Astrocyte of the spinal cord (primary cell): Measurements from ENCODE around the gene METRNL.
"Not testable (repeated sequence)": the region's sequence is repeated elsewhere in the genome, so short reads cannot be mapped to it uniquely, and the experiment has no call there.

ENCODE experiments used
- DNase-seq: peaks from one replicate; pipeline ENCODE4 v3.0.0; 2011; ENCODE audit warnings: low read depth, low spot score
- H3K4me3 ChIP-seq: 2 replicates; pipeline ENCODE4 v1.5.1; 2011; ENCODE audit warnings: low read depth, mild to moderate bottlenecking, low read length, moderate library complexity
- CTCF ChIP-seq: IDR thresholded peaks from 2 replicates; pipeline ENCODE4 v1.5.1; 2012; ENCODE audit warnings: low read depth, mild to moderate bottlenecking, low read length, inconsistent platforms
- in situ Hi-C: cut with HindIII; loops from 2 replicates; pipeline ENCODE4 v1.10.0; 2017; ENCODE audit warnings: low sequenced_read_pairs

Gene METRNL

GRCh38 chr17:83053021-83053681 lies 26.3 kb upstream of the METRNL start:
- no peak overlapping the region for H3K4me3 ChIP-seq
- no peak for DNase-seq
- in situ Hi-C loops, result no loop called here
- no peak for TF ChIP-seq CTCF

- no peak overlapping the region for H3K4me3 ChIP-seq
- TF ChIP-seq CTCF, result no peak
- DNase-seq, result no peak
- in situ Hi-C loops, result no loop called here
Measured at GRCh38 chr17:83053739-83054451, 25.5 kb upstream of the METRNL start.

- no peak for TF ChIP-seq CTCF
- no peak overlapping the region for H3K4me3 ChIP-seq
- in situ Hi-C loops, result no loop called here
- DNase-seq, result no peak
Measured at GRCh38 chr17:83054518-83055125, 24.8 kb upstream of the METRNL start.

- DNase-seq, in situ Hi-C loops: not testable (repeated sequence)
Measured at GRCh38 chr17:83055176-83055575, 24.2 kb upstream of the METRNL start.

GRCh38 chr17:83055911-83056582 lies 23.4 kb upstream of the METRNL start:
- no peak for TF ChIP-seq CTCF
- in situ Hi-C loops, result no loop called here
- H3K4me3 ChIP-seq, result no peak overlapping the region
- peak; percentile 81 for DNase-seq

More at GRCh38 chr17:83055176-83055575, 24.2 kb upstream of the METRNL start:
- H3K4me3 ChIP-seq, result not testable (repeated sequence)

- in situ Hi-C loops, result no loop called here
- no peak for TF ChIP-seq CTCF
- no peak for DNase-seq
- H3K4me3 ChIP-seq, result no peak overlapping the region
Measured at GRCh38 chr17:83056583-83057396, 22.6 kb upstream of the METRNL start.
